Uterus (tissue), 4 donors: ENCODE data around the gene PDLIM5. TPM values are rescaled to one million over a fixed set of nuclear protein-coding genes. Genes with fewer than 3 reads are reported as not detected.

Experiments used
- DNase-seq, 2 donors: peaks; one replicate each; pipeline ENCODE4 v3.0.0-alpha.2; 2019 to 2020
- H3K27ac ChIP-seq, 2 donors: fragments of 200-600 bp; sonication (generic); 1 replicate in 1 of 2; 2 replicates in 1 of 2; pipeline ENCODE4 v1.5.1; 2016 to 2018
- H3K27me3 ChIP-seq, 2 donors: fragments of 200-600 bp; sonication (generic); one replicate each; pipeline ENCODE4 v1.5.1; 2018 to 2019; ENCODE audit warnings: control low read depth in 1 of 2
- H3K36me3 ChIP-seq, 2 donors: fragments of 200-600 bp; sonication (generic); one replicate each; pipeline ENCODE4 v1.5.1; 2019; ENCODE audit warnings: control low read depth in 1 of 2
- H3K4me1 ChIP-seq, 2 donors: fragments of 200-600 bp; sonication (generic); one replicate each; pipeline ENCODE4 v1.5.1; 2018 to 2019; ENCODE audit warnings: control low read depth in 1 of 2
- H3K4me3 ChIP-seq, 2 donors: fragments of 200-600 bp; sonication (generic); 1 replicate in 1 of 2; 2 replicates in 1 of 2; pipeline ENCODE4 v1.5.1; 2018 to 2019; ENCODE audit warnings: mild to moderate bottlenecking in 1 of 2
- H3K9me3 ChIP-seq, 2 donors: fragments of 200-600 bp; sonication (generic); one replicate each; pipeline ENCODE4 v1.5.1; 2019; ENCODE audit warnings: control low read depth in 1 of 2
- CTCF ChIP-seq, 4 experiments: fragments of 200-600 bp in 2 of 4; fragments of 450-650 bp in 2 of 4; sonication (generic) in 2 of 4; IDR thresholded peaks; one replicate each; pipeline ENCODE4 v1.5.1; 2016 to 2019; ENCODE audit warnings: antibody characterized with exemption in 4 of 4, mild to moderate bottlenecking in 2 of 4, moderate library complexity in 1 of 4
- POLR2A ChIP-seq, 2 donors: fragments of 450-650 bp; IDR thresholded peaks; one replicate each; pipeline ENCODE4 v1.6.1; 2016; ENCODE audit warnings: antibody characterized with exemption in 2 of 2, mild to moderate bottlenecking in 1 of 2, moderate library complexity in 1 of 2
- intact Hi-C: fragments of 100-400 bp; cut with DNase I; formaldehyde crosslinking; loops from one replicate; pipeline ENCODE4 v1.15.1; 2023; ENCODE audit warnings: low total_unique reads
- total RNA-seq, 4 donors: library from RNA; depleted of rRNA in 3 of 4; stranded (reverse); fragments of >200 nt in 3 of 4; gene quantifications; one replicate each; pipeline versions ENCODE4 v1.1.0 to v1.2.4, GENCODE V29; 2014 to 2023
- donor health status: DM: yes; HTN: yes; CAD: no.

PDLIM5 gene
- total RNA-seq, 4 donors from 2014 or later = 90.8 to 571 (median 351) TPM

GRCh38 chr4:94479358-94480141 lies 27.8 kb downstream of the PDLIM5 start:
- intact Hi-C loops = no loop called here
- H3K36me3 ChIP-seq = no peaks in the 10 kb centered on the region
- no peaks in the 10 kb centered on the region for H3K27me3 ChIP-seq
- TF ChIP-seq CTCF (IDR thresholded peaks at IDR 0.05) (no peak), POLR2A (IDR thresholded peaks at IDR 0.05) (no peak)
- peak overlapping the region; percentile 31 to 43 for H3K27ac ChIP-seq
- no peaks in the 10 kb centered on the region for H3K9me3 ChIP-seq
- no peak for DNase-seq
- no peak overlapping the region for H3K4me3 ChIP-seq
- H3K4me1 ChIP-seq = peaks cover 4 to 12% of the 10 kb centered on the region in 2 donors

- H3K36me3 ChIP-seq = no peaks in the 10 kb centered on the region
- H3K4me1 ChIP-seq = peaks cover 4 to 12% of the 10 kb centered on the region in 2 donors
- TF ChIP-seq CTCF (IDR thresholded peaks at IDR 0.05) (no peak), POLR2A (IDR thresholded peaks at IDR 0.05) (no peak)
- peak overlapping the region; percentile 31 to 43 for H3K27ac ChIP-seq
- no peaks in the 10 kb centered on the region for H3K27me3 ChIP-seq
- no peak overlapping the region for H3K4me3 ChIP-seq
- H3K9me3 ChIP-seq = no peaks in the 10 kb centered on the region
- intact Hi-C loops = no loop called here
- no peak for DNase-seq
These were observed 28.7 kb downstream of the PDLIM5 start for GRCh38 chr4:94480362-94480951.

GRCh38 chr4:94483895-94484294 lies 32.2 kb downstream of the PDLIM5 start:
- Histone ChIP-seq H3K4me3 (no peak overlapping the region), H3K27ac (no peak overlapping the region), H3K27me3 (no peaks in the 10 kb centered on the region), H3K9me3 (no peaks in the 10 kb centered on the region), H3K4me1 (peaks cover 4 to 20% of the 10 kb centered on the region in 2 donors), H3K36me3 (no peaks in the 10 kb centered on the region)
- TF ChIP-seq CTCF (IDR thresholded peaks at IDR 0.05) = no peak
- no peak for TF ChIP-seq POLR2A (IDR thresholded peaks at IDR 0.05)
- intact Hi-C loops = no loop called here
- DNase-seq = no peak

- Histone ChIP-seq H3K4me3 (no peak overlapping the region), H3K27me3 (no peaks in the 10 kb centered on the region), H3K36me3 (no peaks in the 10 kb centered on the region), H3K9me3 (no peaks in the 10 kb centered on the region), H3K27ac (no peak overlapping the region), H3K4me1 (peaks cover 4 to 20% of the 10 kb centered on the region in 2 donors)
- no peak for DNase-seq
- no peak for TF ChIP-seq CTCF (IDR thresholded peaks at IDR 0.05)
- intact Hi-C loops = no loop called here
These were observed 33.1 kb downstream of the PDLIM5 start for GRCh38 chr4:94484818-94485217.

GRCh38 chr4:94486372-94486801 lies 34.6 kb downstream of the PDLIM5 start:
- Histone ChIP-seq H3K9me3 (no peaks in the 10 kb centered on the region), H3K36me3 (no peaks in the 10 kb centered on the region), H3K27me3 (no peaks in the 10 kb centered on the region), H3K27ac (peak overlapping the region; percentile 11 to 32), H3K4me1 (peaks cover 2 to 20% of the 10 kb centered on the region in 2 donors), H3K4me3 (no peak overlapping the region)
- no peak for DNase-seq
- TF ChIP-seq POLR2A (IDR thresholded peaks at IDR 0.05) (no peak), CTCF (IDR thresholded peaks at IDR 0.05) (no peak)
- intact Hi-C loops = no loop called here
